ENCODE measurements around the gene TMEM132E. TPM values are rescaled to one million over a fixed set of nuclear protein-coding genes. Genes with fewer than 3 reads are reported as not detected.

TMEM132E gene
- total and polyA plus RNA-seq, 11 donors: 0.04 to 0.20 (median 0.09) TPM; not detected in 8

DNA sequence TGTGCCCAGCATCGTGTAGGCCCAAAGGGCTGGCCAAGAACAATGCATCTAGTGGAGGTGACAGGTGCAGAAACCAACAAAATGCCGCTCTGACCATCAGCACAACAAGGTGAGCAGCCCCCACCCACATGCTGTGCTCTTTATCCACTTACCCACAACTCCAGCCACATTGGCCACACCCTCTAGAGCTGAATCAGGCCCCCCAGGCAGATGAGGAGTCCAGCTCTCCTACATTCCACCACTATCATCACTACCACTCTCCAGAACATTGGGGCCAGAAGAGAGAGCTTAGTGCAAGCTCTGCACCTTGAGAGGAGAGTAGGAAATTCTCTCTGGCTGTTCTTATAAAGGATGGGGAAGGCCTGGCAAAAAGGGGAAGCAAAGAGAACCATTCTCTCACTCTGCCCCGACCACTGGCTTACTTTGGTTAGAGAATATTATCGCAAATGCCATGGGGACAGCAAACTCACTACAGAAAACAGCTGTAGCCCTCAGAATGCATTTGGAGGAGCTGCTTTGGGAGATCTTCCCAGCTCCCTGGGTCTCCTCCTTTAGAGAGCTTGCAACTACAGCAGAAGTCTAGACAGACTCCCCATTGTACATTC is 75.0 kb downstream of the TMEM132E start:
- intact Hi-C loops (cut with DNase I): no loop called here
- Histone ChIP-seq H3K9me3 (no peaks in the 10 kb centered on the region), H3K36me3 (no peaks in the 10 kb centered on the region), H3K27me3 (peaks cover 0 to 45% (median 8%) of the 10 kb centered on the region in 9 donors), H3K4me3 (no peak overlapping the region), H3K4me1 (peaks cover 0 to 10% (median 0%) of the 10 kb centered on the region in 12 donors), H3K27ac (no peak overlapping the region)
- ATAC-seq (no peak), DNase-seq (no peak)
- TF ChIP-seq POLR2A (IDR thresholded peaks at IDR 0.05) (no peak), CTCF (IDR thresholded peaks at IDR 0.05) (no peak)
- WGBS, 4 donors: 66 to 74% (median 69%) methylated on average over 4 of the region's 4 CpGs

- peaks cover 0 to 45% (median 8%) of the 10 kb centered on the region in 9 donors for H3K27me3 ChIP-seq
- no peak overlapping the region for H3K27ac ChIP-seq
- intact Hi-C loops (cut with DNase I): no loop called here
- TF ChIP-seq POLR2A (IDR thresholded peaks at IDR 0.05) (no peak), CTCF (IDR thresholded peaks at IDR 0.05) (no peak)
- H3K4me3 ChIP-seq: no peak overlapping the region
- ATAC-seq: peak in 2 of 4 donors; percentile 42 to 59
- H3K36me3 ChIP-seq: no peaks in the 10 kb centered on the region
- H3K9me3 ChIP-seq: no peaks in the 10 kb centered on the region
- WGBS, 4 donors: 41 to 46% (median 42%) methylated on average over 3 of the region's 3 CpGs
- no peak for DNase-seq
- peaks cover 0 to 10% (median 0%) of the 10 kb centered on the region in 12 donors for H3K4me1 ChIP-seq
Observed at GRCh38 chr17:34654881-34655276, 75.5 kb downstream of the TMEM132E start.

GRCh38 chr17:34656801-34657200 is 77.4 kb downstream of the TMEM132E start:
- Histone ChIP-seq H3K4me1 (peaks cover 0 to 10% (median 0%) of the 10 kb centered on the region in 12 donors), H3K27me3 (peaks cover 0 to 30% (median 4%) of the 10 kb centered on the region in 9 donors), H3K27ac (no peak overlapping the region), H3K4me3 (no peak overlapping the region), H3K36me3 (no peaks in the 10 kb centered on the region), H3K9me3 (no peaks in the 10 kb centered on the region)
- no peak for TF ChIP-seq CTCF (IDR thresholded peaks at IDR 0.05)
- intact Hi-C loops (cut with DNase I): no loop called here
- no peak for ATAC-seq
- WGBS, 4 donors: 71 to 78% (median 75%) methylated on average over 4 of the region's 4 CpGs
- DNase-seq: no peak

- H3K27ac ChIP-seq: no peak overlapping the region
- H3K27me3 ChIP-seq: peaks cover 0 to 15% (median 0%) of the 10 kb centered on the region in 9 donors
- no peaks in the 10 kb centered on the region for H3K36me3 ChIP-seq
- TF ChIP-seq CTCF (IDR thresholded peaks at IDR 0.05) (no peak), POLR2A (IDR thresholded peaks at IDR 0.05) (no peak)
- H3K4me1 ChIP-seq: peaks cover 0 to 10% (median 0%) of the 10 kb centered on the region in 12 donors
- no peak for ATAC-seq
- WGBS, 4 donors: 68 to 74% (median 71%) methylated on average over 10 of the region's 10 CpGs
- H3K9me3 ChIP-seq: no peaks in the 10 kb centered on the region
- intact Hi-C loops (cut with DNase I): no loop called here
- DNase-seq: no peak
- no peak overlapping the region for H3K4me3 ChIP-seq
Observed at GRCh38 chr17:34658811-34659560, 79.6 kb downstream of the TMEM132E start.
